ENCODE results near the gene GPRIN2.
"Not testable (repeated sequence)": the region's sequence is repeated elsewhere in the genome, so short reads cannot be mapped to it uniquely, and the experiment has no call there.

The GPRIN2 gene

DNA sequence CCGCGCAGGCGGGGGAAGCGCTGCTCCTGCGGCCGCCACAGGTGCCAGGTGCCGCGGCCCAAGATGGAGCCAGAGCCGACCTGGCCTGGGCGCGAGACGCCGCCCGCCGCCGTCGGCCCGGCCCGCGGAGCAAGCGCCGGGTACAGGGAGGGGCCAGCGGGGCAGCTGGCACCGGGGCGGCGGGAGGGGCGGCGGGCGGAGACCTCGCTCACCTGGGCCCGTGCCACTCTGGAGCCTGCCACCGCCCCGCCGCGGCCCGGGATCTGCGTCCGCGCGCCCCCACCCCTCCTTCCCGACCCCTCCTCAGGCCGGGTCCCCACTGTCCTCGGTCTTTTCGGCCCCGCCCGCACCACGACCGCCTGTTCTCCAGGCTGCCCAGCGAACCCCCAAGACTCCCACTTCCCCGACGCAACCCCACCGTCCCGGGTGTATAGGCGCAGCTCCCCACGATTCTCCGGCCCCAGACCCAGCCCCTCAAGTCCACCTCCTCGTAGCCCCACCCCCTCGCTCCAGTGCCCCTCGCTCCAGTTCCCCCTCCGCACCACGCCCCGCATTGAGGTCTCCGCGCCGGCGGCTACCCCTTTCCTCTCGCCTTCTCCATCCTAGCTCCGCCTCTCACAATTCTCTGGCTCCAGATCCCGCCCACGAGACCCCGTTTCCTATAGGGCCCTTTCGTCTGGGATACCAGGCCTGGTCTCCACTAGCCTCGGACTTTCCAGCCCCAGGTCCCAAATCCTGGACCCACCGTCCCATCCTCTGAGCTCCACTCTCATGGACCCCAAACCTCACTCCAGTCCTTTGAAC is at the start of gene GPRIN2:
TSS of gene GPRIN2 (minus strand) at position 144 of the 804 bp plus-strand sequence. CDS start 5,922 bp downstream, outside the sequence.
- DNase-seq (ENCODE audit: low read depth in 3 of 3, low spot score in 1 of 3) = no peak

DNA sequence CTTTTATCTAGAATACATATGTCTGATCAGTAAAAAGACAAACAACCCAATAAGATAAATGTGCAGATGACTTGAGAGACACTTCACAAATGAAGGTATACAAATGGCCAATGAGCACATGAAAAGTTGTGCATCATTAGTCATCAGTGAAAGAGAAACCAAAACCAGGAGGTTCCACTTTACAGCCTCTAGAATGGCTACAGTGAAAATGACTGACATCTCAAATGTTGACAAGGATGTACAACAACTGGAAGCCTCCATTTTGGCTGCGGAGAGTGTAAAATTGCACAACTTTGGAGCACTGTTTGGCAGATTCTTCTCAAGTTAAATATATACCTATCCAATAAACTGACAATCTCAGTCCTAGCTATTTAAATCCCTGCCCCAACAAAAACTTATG is 44.1 kb upstream of the GPRIN2 start:
- not testable (repeated sequence) for DNase-seq (ENCODE audit: low read depth in 3 of 3, low spot score in 1 of 3)

DNA sequence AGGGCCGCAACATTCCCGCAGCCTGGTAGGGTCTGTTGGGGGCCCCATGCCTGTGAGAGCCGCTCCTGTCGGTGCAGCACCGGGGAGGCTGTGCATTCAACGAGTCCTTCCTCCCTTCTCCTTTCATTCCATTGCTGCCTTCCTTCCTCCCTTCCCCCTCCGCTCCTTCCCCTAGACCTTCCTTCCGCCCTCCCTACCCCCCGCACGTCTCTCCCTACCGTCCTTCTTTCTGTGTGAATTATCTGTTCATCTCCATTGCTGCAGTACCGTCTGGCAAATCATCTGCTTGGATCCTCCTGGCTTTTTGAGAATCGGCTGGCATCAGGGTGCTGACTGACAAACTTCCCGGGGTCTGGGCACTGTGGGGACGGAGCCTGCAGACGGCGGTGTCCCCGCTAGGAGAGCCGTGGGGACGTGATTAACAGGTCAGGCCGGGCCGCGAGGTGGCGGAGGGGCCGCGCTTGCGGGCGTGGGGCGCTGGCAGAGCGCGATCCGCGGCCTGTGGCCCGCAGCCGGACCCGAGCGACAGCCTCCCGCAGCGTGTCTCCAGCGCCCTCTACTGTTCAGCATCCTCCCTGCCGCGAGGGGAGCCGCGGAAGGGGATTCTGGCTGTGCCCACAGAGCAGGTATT is 41.3 kb upstream of the GPRIN2 start:
- not testable (repeated sequence) for DNase-seq (ENCODE audit: low read depth in 3 of 3, low spot score in 1 of 3)

DNA sequence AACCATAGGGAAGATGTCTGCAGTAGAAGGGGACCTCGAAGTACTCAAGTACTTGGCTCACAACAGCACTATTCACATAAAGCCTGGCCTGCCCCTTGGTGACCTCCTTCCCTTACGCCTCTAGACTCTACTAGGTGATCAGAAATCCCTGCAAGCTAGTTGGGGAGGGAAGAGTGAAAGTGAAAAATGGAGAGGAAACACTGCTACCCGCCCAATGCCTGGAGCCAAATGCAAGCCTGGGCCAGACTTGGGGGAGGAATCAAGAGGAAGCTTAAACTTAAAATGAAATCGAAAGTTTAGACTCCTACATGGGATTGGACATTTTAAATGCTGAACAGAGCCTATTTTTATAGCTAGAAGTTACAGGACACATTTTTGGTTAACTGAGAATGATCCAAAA is 40.1 kb upstream of the GPRIN2 start:
- DNase-seq (ENCODE audit: low read depth in 3 of 3, low spot score in 1 of 3) = not testable (repeated sequence)

DNA sequence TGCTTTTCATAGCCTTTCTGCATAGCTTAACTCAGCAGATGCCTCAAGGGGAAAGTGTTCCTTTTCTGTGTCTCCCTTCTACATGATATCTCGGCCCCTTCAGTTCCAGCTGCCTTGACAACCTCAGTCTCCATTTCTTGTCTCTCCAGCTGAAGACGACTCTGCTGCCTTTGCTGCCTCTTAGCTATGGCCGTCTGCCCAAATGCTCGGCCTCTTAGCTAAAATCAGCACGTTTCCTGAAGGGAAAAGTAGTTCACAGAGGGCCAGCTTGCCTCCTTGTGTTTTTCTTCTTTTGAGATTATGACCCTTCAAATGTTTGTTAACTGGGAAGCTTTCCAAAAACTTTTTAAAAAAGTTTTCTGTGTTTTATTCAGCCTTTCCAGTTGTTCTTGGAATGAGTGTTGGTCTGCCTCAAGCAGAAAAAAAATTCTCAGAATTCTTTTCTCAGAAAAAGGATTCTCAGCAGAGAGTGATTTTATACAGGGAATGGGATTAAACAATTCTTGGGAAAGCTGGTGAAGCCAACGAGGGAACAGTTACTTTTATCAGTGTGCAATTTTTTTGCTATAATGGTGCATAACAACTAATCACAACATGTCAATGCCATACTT is 38.1 kb upstream of the GPRIN2 start:
- not testable (repeated sequence) for DNase-seq (ENCODE audit: low read depth in 3 of 3, low spot score in 1 of 3)

DNA sequence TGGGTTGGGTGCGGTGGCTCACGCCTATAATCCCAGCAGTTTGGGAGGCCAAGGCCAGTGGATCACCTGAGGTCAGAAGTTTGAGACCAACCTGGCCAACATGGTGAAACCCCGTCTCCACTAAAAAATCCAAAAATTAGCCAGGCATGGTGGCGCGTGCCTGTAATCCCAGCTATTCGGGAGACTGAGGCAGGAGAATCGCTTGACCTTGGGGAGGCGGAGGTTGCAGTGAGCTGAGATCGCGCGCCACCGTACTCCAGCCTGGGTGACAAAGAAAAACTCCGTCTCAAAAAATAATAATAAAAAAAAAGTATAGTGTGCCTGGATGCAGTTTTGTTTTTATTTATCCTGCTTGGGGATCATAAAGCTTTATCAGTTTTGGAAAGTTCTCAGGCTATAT is 36.8 kb upstream of the GPRIN2 start:
- not testable (repeated sequence) for DNase-seq (ENCODE audit: low read depth in 3 of 3, low spot score in 1 of 3)

DNA sequence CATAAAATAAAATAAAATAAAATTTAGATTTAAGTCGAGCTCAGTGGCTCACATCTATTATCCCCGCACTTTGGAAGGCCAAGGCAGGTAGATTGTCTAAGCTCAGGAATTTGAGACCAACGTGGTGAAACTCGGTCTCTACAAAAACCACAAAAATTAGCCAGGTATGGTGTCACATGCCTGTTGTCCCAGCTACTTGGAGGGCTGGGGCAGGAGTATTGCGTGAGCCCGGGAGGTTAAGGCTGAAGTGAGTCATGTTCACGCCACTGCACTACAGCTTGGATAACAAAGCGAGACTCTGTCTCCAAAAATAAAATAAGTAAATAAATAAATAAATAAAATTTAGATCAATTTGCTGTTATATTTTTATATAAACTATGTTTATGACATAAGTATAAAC is 34.6 kb upstream of the GPRIN2 start:
- not testable (repeated sequence) for DNase-seq (ENCODE audit: low read depth in 3 of 3, low spot score in 1 of 3)

DNA sequence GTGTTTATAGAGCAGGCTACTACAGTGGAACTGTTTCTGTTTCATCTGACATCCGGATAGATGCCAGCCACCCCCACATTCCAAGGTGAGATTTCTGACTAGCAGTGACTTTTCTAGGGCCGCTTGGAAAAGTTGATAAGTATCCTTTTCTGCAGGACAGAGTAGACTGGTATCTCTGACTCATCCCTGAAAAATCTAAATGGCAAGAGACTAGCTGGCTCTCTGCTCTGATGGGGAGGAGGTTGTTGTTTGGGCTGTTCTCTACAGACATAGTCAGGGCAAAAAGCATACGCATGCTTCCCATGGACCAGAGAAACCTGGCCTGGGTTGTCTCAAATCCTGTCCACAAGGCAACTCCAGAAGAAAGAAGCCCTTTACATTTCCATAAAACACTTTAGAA is 33.1 kb upstream of the GPRIN2 start:
- not testable (repeated sequence) for DNase-seq (ENCODE audit: low read depth in 3 of 3, low spot score in 1 of 3)

DNA sequence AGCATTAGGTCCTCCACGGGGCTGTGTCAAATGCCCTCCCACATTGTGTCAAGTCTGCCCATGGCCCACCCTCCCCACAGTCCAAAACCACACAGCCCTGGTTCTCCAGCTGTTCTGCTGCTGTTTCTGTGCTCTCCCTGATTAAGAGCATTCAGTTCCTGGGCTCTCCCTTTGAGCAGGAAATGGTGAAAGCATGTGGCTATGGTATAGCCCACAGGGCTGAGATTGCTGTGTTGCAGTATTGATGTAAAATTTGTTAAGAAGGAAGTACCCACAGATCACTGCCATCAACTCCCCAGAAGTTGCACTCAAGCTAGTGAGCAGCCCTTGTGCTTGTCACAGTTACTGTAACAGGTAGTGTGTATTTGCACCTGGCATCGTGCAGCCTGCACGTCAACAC is 31.8 kb upstream of the GPRIN2 start:
- not testable (repeated sequence) for DNase-seq (ENCODE audit: low read depth in 3 of 3, low spot score in 1 of 3)

DNA sequence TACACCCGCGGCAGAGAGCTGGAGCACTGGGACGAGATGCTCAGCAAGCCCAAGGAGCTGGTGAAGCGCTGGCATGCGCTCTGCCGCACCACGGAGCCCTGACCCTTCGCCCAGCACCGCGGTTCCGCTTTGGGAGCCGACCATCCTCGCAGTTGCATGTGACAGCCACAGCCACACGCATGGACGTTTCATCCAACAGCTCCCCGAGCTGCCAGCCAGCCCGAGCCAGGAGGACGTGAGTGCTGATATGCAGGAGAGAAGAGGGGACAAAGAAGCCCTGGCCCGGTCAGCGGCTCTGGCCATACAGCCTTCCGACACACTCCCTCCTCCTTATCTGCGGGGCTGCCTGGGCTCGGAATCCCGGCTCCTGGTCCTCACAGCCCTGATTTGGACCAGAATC is 31.1 kb upstream of the GPRIN2 start:
- not testable (repeated sequence) for DNase-seq (ENCODE audit: low read depth in 3 of 3, low spot score in 1 of 3)

DNA sequence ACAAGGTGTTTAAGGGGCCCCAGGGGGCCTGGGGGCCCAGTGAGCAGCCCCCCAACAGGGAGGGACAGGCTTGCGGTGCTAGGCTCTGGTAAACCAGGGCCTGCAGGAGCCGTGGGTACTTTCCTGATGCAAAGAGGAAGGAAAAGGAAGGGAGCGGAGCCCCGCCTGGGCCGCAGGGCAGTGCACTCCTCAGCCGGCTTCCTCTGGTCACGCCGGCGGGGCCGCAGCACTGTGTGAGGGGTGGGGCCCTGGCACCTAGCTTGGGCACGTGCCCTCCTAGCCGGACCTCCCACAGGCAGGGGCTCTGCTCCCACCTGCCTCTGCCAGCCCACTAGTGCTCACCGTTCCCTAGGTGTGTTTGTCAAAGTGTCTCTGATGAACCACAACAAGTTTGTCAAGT is 28.8 kb upstream of the GPRIN2 start:
- not testable (repeated sequence) for DNase-seq (ENCODE audit: low read depth in 3 of 3, low spot score in 1 of 3)

DNA sequence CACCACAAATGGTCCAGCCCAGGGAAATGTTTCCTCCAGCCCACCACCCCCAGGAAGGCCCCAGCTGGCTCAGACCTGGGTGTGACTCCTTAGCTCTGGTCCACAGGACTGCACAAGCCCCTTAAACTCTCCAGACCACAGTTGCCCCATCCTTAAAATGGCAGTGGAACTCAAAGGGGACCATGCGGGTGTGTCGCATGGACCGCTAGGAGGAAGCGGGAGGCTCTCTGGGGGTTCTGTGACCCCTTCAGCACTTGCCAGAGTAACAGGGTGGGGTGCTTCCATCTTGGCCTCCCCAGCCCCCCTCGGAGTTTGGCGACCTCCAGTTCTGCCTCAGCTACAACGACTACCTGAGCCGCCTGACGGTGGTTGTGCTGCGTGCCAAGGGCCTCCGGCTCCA is 27.7 kb upstream of the GPRIN2 start:
- DNase-seq (ENCODE audit: low read depth in 3 of 3, low spot score in 1 of 3) = not testable (repeated sequence)

DNA sequence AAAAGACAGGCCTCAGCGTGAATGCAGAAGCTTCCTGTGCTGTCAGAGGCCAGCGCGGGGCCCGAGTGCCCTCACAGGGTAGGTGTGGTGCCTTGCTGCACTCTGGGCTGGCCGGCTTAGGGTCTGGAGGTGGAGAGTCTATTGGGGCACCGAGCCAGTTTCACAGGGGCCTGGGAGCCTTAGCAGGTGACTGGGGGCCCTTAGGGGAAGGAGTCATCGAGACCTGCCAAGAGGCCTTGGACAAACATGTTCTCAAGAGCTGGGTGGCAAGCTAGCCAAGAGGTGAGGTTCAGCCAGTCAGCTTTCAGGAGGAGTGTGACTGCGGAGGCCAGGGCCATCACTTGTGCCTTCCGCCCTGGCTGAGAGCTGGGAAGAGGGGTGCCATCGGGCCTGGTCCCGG is 26.1 kb upstream of the GPRIN2 start:
- DNase-seq (ENCODE audit: low read depth in 3 of 3, low spot score in 1 of 3) = not testable (repeated sequence)

DNA sequence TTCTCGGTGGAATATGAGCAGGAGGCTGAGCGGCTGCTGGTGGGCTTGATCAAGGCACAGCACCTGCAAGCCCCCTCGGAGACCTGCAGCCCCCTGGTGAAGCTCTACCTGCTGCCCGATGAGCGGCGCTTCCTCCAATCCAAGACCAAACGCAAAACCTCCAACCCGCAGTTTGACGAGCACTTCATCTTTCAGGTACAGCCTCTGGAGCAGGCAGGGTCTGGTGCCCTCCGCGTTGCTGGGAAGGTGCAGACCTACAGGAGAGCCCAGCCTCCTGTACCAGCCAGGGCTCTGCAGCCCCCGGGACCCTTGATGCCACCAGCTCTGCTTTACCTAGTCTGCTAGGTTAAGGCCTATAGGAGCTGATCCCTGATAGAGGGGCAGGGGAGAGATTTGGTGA is 25.5 kb upstream of the GPRIN2 start:
- not testable (repeated sequence) for DNase-seq (ENCODE audit: low read depth in 3 of 3, low spot score in 1 of 3)

DNA sequence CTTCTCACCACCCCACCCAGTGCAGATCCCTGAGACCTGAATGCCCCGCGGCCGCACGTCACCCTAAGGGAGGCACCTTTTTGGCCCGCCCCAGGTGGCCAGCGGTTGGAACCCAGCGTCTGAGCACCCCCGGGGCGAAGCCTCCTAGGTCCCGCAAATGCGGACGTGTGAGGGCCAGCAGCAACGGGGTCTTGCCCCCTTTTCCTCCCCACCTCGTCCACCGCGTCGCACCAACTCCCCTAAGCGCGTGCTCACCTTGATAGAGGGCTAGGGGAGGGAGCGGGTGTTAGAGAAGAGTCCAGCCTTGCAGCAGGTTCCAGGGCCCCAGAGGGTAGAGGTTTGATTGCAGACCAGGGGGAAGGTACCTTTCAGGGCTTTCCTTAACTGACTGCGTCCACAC is 22.9 kb upstream of the GPRIN2 start:
- DNase-seq (ENCODE audit: low read depth in 3 of 3, low spot score in 1 of 3) = not testable (repeated sequence)

DNA sequence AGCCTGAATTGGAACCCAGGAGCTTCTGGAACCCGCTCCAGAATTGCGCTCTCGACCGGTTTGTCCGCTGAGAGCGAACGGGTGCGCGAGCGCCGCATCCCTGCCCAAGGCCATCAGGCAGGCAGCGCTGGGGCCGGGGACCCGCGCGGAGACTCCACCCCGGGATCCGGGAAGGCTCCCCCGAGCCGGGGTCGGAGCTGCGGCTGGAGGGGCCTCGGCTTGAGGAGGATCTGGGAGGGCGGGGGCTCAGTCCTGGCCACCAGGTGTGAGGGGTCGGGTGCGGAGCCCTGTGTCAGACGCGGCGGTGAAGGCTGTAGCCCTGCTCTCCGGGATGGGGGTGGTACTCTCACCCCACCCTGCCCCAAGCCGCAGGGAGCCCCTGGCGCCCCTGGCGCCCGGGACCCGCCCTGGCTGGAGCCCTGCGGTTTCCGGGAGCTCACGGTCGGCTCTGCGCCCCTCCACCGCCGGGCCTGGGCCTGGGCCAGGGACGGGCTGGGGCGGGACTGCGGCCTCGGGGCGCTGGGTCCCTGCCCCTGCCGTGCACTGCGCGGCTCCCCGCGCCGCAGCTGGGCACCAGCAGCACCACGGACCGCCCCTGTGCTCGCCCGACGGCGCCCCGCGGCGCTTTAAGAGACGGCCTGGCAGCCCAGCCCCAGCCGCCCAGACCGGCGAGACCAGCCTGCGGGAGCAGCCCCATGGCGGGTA is 22.2 kb upstream of the GPRIN2 start, which contains the start of gene SYT15:
TSS of gene SYT15 (plus strand) at position 655 of the 705 bp plus-strand sequence. CDS start at position 696, 41 bp downstream.
- not testable (repeated sequence) for DNase-seq (ENCODE audit: low read depth in 3 of 3, low spot score in 1 of 3)

DNA sequence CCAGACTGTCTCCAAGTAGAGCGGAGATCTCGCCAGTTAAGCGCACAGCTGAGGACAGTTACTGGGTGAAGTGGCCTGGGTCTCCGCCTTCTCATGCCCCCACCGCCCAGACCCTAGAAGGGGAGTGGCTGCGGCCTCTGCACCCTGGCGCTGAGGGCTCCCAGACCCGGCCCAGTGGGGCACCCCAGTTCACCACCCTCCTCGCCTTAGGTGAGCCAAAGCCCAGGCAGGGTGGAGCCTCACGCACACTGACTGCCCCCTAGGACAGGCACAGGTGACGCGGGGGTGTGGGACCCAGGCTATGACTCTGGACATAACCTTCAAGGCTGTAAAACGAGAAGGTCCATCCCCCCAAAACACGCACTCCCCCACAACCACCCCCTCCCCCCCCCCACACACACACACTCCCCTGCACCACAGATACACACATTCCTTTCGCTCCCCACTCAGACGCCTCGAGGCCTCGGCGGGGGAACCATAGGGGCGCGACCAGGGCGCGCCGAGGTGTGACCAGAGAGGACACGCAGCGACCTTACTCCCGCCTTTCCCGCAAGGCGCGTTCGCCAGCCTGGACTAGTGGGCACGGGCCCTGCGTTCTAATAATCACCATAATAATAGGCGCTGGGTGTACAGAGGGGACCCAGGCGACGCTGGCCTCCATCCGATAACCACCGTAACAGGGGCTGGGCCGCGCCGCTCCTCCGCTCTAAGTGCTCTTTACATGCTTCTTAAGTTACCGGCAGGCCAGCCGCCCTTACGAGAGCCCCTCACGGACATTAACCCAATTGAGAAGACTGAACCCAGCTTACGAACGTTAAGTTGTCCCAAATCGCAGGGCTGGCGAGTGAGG is 21.4 kb upstream of the GPRIN2 start:
- DNase-seq (ENCODE audit: low read depth in 3 of 3, low spot score in 1 of 3) = not testable (repeated sequence)

DNA sequence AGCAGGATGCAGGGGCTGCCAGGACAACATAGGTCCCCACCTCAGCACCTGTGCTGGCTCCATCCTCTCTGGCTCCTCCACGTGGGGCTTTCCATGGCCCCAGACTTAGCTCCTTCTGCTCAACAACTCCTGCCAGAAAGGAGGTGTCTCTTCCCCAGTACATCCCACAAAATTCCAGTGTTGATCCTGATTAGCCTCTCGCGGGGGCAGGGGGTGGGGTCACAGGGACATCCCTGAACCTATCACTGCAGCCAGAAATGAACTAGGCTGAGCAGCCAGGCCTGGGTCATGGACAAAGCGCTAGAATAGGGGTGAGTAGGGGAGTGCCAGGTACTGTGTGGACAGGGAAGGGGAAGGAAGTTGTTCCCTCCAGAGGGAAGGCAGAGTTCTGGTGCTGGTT is 17.4 kb upstream of the GPRIN2 start:
- DNase-seq (ENCODE audit: low read depth in 3 of 3, low spot score in 1 of 3) = not testable (repeated sequence)

DNA sequence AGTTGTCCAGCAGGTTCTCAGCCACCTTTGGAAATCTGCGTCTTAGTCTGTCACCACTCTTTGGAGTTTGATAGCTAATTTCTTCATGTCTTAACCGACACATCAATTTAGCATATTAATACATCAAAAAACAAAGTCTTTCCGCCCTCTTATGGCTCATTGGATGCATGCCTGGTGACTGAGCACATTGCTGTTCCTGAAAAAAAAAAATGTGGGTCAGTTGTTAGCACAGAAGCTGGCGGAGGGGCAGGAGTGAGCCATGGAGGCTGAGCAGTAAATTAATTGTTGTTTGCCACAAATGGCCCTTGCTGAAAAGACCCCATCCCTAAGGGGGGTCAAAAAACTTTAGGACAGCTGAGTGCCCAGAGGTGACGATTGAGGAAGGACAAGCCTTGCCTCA is 16.9 kb upstream of the GPRIN2 start:
- DNase-seq (ENCODE audit: low read depth in 3 of 3, low spot score in 1 of 3) = not testable (repeated sequence)

DNA sequence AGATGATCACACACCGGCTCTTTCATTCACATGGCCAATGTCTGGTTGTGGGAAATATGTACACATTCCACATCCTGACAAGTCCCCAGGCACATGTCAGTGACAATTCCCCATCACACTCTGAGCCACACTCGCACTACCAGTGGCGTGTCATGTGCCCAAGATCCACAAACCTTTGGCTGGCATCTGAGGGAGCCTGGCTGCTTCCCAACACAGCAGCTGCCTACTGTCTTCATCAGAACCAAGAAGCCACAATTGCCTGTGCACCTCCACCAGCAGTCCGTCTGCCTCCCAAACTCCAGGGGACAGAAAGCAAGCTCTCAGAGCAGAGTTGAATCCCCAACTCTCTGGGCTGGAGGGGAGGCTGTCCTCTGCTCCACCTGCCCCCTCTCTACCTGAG is 16.3 kb upstream of the GPRIN2 start:
- DNase-seq (ENCODE audit: low read depth in 3 of 3, low spot score in 1 of 3) = not testable (repeated sequence)

All from stimulated activated CD4-positive, alpha-beta T cell treated with anti-CD3 and anti-CD28 coated beads, TNF-alpha, amount 100 ng/mL, for 1 hour (primary cell).